H9 (cell line): Measurements from ENCODE around the gene MYH7. TPM values are rescaled to one million over a fixed set of nuclear protein-coding genes. Genes with fewer than 3 reads are reported as not detected.

Source experiments
- DNase-seq: peaks from one replicate; pipeline ENCODE4 v3.0.0-alpha.2; 2017
- H2AFZ ChIP-seq: one replicate; pipeline ENCODE4 v1.6.1; 2013; ENCODE audit warnings: mild to moderate bottlenecking, low read length, control low read depth, moderate library complexity
- H2AK5ac ChIP-seq: 2 replicates; pipeline ENCODE4 v1.6.1; 2013; ENCODE audit warnings: low read length, control low read depth, mixed read lengths; ENCODE audit not compliant: insufficient read length
- H2BK120ac ChIP-seq: one replicate; pipeline ENCODE4 v1.6.1; 2013; ENCODE audit warnings: low read depth, mild to moderate bottlenecking, low read length, control low read depth, inconsistent platforms; ENCODE audit not compliant: poor library complexity, severe bottlenecking
- H2BK12ac ChIP-seq: 2 replicates; pipeline ENCODE4 v1.6.1; 2013; ENCODE audit warnings: low read length, control low read depth, mixed read lengths, low read depth; ENCODE audit not compliant: insufficient read length
- H2BK15ac ChIP-seq: 2 replicates; pipeline ENCODE4 v1.6.1; 2013; ENCODE audit warnings: low read depth, low read length, control low read depth
- H2BK20ac ChIP-seq: one replicate; pipeline ENCODE4 v1.6.1; 2013; ENCODE audit warnings: low read depth, mild to moderate bottlenecking, low read length, control low read depth, inconsistent platforms; ENCODE audit not compliant: poor library complexity, severe bottlenecking
- H2BK5ac ChIP-seq: 2 replicates; pipeline ENCODE4 v1.6.1; 2013; ENCODE audit warnings: low read length, control low read depth, mixed read lengths; ENCODE audit not compliant: insufficient read length
- H3K14ac ChIP-seq: 2 replicates; pipeline ENCODE4 v1.6.1; 2013; ENCODE audit warnings: low read length, control low read depth; ENCODE audit not compliant: insufficient read depth
- H3K18ac ChIP-seq: 2 replicates; pipeline ENCODE4 v1.6.1; 2013; ENCODE audit warnings: low read depth, mild to moderate bottlenecking, mixed read lengths, low read length, control low read depth; ENCODE audit not compliant: insufficient read length
- H3K23ac ChIP-seq: 2 replicates; pipeline ENCODE4 v1.6.1; 2013; ENCODE audit warnings: low read length, control low read depth, mixed read lengths, low read depth; ENCODE audit not compliant: insufficient read length
- H3K23me2 ChIP-seq: 2 replicates; pipeline ENCODE4 v1.6.1; 2013; ENCODE audit warnings: low read depth, mild to moderate bottlenecking, mixed read lengths, low read length, control low read depth; ENCODE audit not compliant: insufficient read length, poor library complexity, severe bottlenecking
- H3K27ac ChIP-seq: 2 replicates; pipeline ENCODE4 v1.5.1; 2013; ENCODE audit warnings: low read length, control low read depth, mixed read lengths, low read depth; ENCODE audit not compliant: insufficient read length
- H3K27me3 ChIP-seq: 2 replicates; pipeline ENCODE4 v1.6.1; 2013; ENCODE audit warnings: low read length, control low read depth, inconsistent platforms; ENCODE audit not compliant: insufficient read depth
- H3K4ac ChIP-seq: 2 replicates; pipeline ENCODE4 v1.6.1; 2013; ENCODE audit warnings: low read depth, mild to moderate bottlenecking, control low read depth, inconsistent platforms, low read length, moderate library complexity
- H3K4me1 ChIP-seq: 2 replicates; pipeline ENCODE4 v1.6.1; 2013; ENCODE audit warnings: low read length, control low read depth, inconsistent platforms; ENCODE audit not compliant: insufficient read depth
- H3K4me2 ChIP-seq: 2 replicates; pipeline ENCODE4 v1.6.1; 2013; ENCODE audit warnings: low read length, control low read depth, mixed read lengths; ENCODE audit not compliant: insufficient read length, insufficient read depth
- H3K56ac ChIP-seq: 2 replicates; pipeline ENCODE4 v1.6.1; 2013; ENCODE audit warnings: low read depth, mild to moderate bottlenecking, mixed read lengths, low read length, control low read depth; ENCODE audit not compliant: insufficient read length
- H3K79me1 ChIP-seq: 2 replicates; pipeline ENCODE4 v1.6.1; 2013; ENCODE audit warnings: low read depth, mild to moderate bottlenecking, moderate library complexity, low read length, control low read depth, inconsistent platforms; ENCODE audit not compliant: insufficient read depth, poor library complexity, severe bottlenecking
- H3K79me2 ChIP-seq: 2 replicates; pipeline ENCODE4 v1.6.1; 2013; ENCODE audit warnings: low read length, control low read depth, inconsistent platforms; ENCODE audit not compliant: insufficient read depth
- H3K9ac ChIP-seq: 2 replicates; pipeline ENCODE4 v1.6.1; 2013; ENCODE audit warnings: low read length, control low read depth, mixed read lengths; ENCODE audit not compliant: insufficient read length; ENCODE audit errors: extremely low read depth
- H3K9me3 ChIP-seq: one replicate; pipeline ENCODE4 v1.6.1; 2013; ENCODE audit warnings: low read depth, low read length, inconsistent platforms; ENCODE audit not compliant: control insufficient read depth
- H3T11ph ChIP-seq: one replicate; pipeline ENCODE4 v1.6.1; 2013; ENCODE audit warnings: mild to moderate bottlenecking, low read length, control low read depth, inconsistent platforms
- H4K20me1 ChIP-seq: one replicate; pipeline ENCODE4 v1.6.1; 2013; ENCODE audit not compliant: control insufficient read depth, insufficient read length, insufficient read depth
- H4K5ac ChIP-seq: 2 replicates; pipeline ENCODE4 v1.6.1; 2013; ENCODE audit warnings: low read depth, mild to moderate bottlenecking, mixed read lengths, low read length, control low read depth; ENCODE audit not compliant: insufficient read length
- H4K8ac ChIP-seq: replicated peaks from 2 replicates; pipeline ENCODE4 v1.6.1; 2013; ENCODE audit warnings: low read length, control low read depth, mixed read lengths, low read depth; ENCODE audit not compliant: insufficient read length
- H4K91ac ChIP-seq: 2 replicates; pipeline ENCODE4 v1.6.1; 2013; ENCODE audit warnings: low read depth, mild to moderate bottlenecking, moderate library complexity, mixed read lengths, low read length, control low read depth; ENCODE audit not compliant: insufficient read length
- H3K27ac Mint-ChIP-seq, 3 experiments: 2 replicates in 2 of 3; 3 replicates in 1 of 3; pipeline ENCODE4 v1.8.0; 2020 to 2021; ENCODE audit warnings: mixed read lengths in 3 of 3, mild to moderate bottlenecking in 1 of 3, moderate library complexity in 1 of 3
- H3K27me3 Mint-ChIP-seq: 2 replicates; pipeline ENCODE4 v1.8.0; 2021; ENCODE audit warnings: low read depth, mild to moderate bottlenecking, moderate library complexity, mixed read lengths
- H3K36me3 Mint-ChIP-seq, 3 experiments: 2 replicates in 2 of 3; 3 replicates in 1 of 3; pipeline ENCODE4 v1.8.0; 2020 to 2021; ENCODE audit warnings: low read depth in 3 of 3, mixed read lengths in 3 of 3; ENCODE audit not compliant: insufficient read depth in 1 of 3
- H3K4me1 Mint-ChIP-seq, 2 experiments: 2 replicates each; pipeline ENCODE4 v1.8.0; 2020; ENCODE audit warnings: mixed read lengths in 2 of 2
- H3K4me3 Mint-ChIP-seq, 2 experiments: 2 replicates in 1 of 2; 3 replicates in 1 of 2; pipeline ENCODE4 v1.8.0; 2020 to 2021; ENCODE audit warnings: mild to moderate bottlenecking in 2 of 2, mixed read lengths in 2 of 2, moderate library complexity in 1 of 2
- H3K9me3 Mint-ChIP-seq, 2 experiments: 2 replicates in 1 of 2; 3 replicates in 1 of 2; pipeline ENCODE4 v1.8.0; 2020; ENCODE audit warnings: mild to moderate bottlenecking in 2 of 2, mixed read lengths in 2 of 2, moderate library complexity in 1 of 2
- WGBS: extraction: QIAGEN DNeasy Blood & Tissue Kit; methylation state at CpG from one replicate; pipeline ENCODE4 v1.1.7; 2013; ENCODE audit warnings: missing lambda C conversion rate, low lambda C conversion rate, mixed read lengths; ENCODE audit not compliant: insufficient read length; ENCODE audit errors: extremely low coverage; 5-methylcytosine and 5-hydroxymethylcytosine counted together
- total RNA-seq: library from RNA; stranded (reverse); gene quantifications from 2 replicates; pipeline ENCODE4 v1.2.1, GENCODE V29; 2021
- TF ChIP-seq, protein P1 (sequence below): fragments of 200-600 bp; sonication (generic); conservative IDR thresholded peaks from 3 replicates; pipeline ENCODE4 v1.8.0; 2021; ENCODE audit warnings: antibody characterized with exemption, mild to moderate bottlenecking

MYH7 gene
- total RNA-seq, 1 experiment from 2014 or later: not detected

DNA sequence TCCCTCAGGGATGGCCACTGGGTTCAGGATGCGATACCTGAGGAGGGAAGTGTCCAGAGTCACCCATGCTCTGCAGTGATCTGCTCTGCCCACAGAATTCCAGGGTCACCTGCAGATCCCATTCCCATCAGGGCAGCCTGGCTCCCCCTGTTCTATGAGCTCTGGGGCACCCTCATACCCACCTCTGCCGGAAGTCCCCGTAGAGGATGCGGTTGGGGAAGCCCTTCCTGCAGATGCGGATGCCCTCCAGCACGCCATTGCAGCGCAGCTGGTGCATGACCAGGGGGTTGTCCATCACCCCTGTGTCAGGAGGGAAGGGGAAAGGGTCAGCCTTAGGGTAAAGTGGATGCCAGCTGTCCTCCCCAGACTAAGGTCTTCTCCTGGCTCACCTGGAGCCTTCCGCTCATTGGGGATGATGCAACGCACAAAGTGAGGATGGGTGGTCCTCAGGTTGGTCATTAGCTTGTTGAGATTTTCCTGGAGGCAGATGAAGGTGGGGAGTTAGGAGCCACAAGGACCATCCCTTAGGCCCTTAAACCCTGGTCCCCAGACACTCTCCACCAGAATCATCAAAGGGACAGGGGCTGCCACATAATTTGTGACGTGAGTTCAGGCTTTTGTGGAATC is 38.6 kb downstream of the MYH7 start:
- WGBS: no CpG with 5 or more reads among the region's 10 CpGs
- Histone ChIP-seq H2AK5ac (no peak overlapping the region), H3K23ac (no peak overlapping the region), H2BK120ac (no peak overlapping the region), H3K23me2 (no peaks in the 10 kb centered on the region), H4K91ac (no peak overlapping the region), H3K79me2 (no peaks in the 10 kb centered on the region), H3K4me1 (no peaks in the 10 kb centered on the region; the same call in 1 of the 2 replicates), H2BK20ac (no peak overlapping the region), H3T11ph (no peak overlapping the region), H3K9ac (no peak overlapping the region), H3K18ac (no peak overlapping the region), H3K4ac (no peak overlapping the region), H4K20me1 (no peaks in the 10 kb centered on the region), H2BK12ac (no peak overlapping the region), H4K5ac (no peak overlapping the region), H2AFZ (no peak overlapping the region), H3K9me3 (no peaks in the 10 kb centered on the region), H2BK5ac (no peak overlapping the region), H2BK15ac (no peak overlapping the region), H3K14ac (no peak overlapping the region), H4K8ac (no peak overlapping the region), H3K27ac (no peak overlapping the region), H3K27me3 (no peaks in the 10 kb centered on the region), H3K56ac (no peak overlapping the region), H3K4me2 (no peak overlapping the region), H3K79me1 (no peaks in the 10 kb centered on the region)
- DNase-seq: no peak
- Mint-ChIP-seq H3K4me1 (peaks cover 7 to 8% of the 10 kb centered on the region in 2 experiments), H3K4me3 (no peak overlapping the region; a peak in 1 of 5 replicates), H3K9me3 (no peaks in the 10 kb centered on the region; a peak in 1 of 5 replicates), H3K27me3 (peaks cover 39% of the 10 kb centered on the region), H3K36me3 (no peaks in the 10 kb centered on the region), H3K27ac (no peak overlapping the region)
- TF ChIP-seq, protein P1, sequence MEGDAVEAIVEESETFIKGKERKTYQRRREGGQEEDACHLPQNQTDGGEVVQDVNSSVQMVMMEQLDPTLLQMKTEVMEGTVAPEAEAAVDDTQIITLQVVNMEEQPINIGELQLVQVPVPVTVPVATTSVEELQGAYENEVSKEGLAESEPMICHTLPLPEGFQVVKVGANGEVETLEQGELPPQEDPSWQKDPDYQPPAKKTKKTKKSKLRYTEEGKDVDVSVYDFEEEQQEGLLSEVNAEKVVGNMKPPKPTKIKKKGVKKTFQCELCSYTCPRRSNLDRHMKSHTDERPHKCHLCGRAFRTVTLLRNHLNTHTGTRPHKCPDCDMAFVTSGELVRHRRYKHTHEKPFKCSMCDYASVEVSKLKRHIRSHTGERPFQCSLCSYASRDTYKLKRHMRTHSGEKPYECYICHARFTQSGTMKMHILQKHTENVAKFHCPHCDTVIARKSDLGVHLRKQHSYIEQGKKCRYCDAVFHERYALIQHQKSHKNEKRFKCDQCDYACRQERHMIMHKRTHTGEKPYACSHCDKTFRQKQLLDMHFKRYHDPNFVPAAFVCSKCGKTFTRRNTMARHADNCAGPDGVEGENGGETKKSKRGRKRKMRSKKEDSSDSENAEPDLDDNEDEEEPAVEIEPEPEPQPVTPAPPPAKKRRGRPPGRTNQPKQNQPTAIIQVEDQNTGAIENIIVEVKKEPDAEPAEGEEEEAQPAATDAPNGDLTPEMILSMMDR: no peak
